ENCODE measurements around the gene KRT38.
"Not testable (repeated sequence)": the region's sequence is repeated elsewhere in the genome, so short reads cannot be mapped to it uniquely, and the experiment has no call there.

The KRT38 gene

DNA sequence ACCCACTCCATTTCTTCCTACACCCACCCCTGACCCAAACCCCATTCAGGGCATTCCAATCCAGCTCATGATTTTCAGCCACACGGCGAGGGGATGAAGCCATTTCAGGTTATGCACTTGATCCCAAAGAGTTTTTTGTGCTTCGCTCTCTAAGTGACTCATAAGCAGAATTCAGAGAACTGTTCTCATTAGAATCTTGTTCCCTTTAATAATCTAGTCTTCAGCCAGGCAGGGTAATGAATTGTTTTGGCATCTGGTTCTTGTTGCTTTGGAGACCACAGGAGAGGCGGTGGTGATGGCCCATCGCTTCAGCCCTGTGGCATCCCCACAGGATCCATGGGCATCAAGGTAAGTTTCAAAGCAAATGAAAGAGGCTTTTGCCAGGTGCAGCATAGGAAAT lies 38.6 kb downstream of the KRT38 start:
- no peaks in the 10 kb centered on the region for H3K9me3 ChIP-seq (ENCODE audit: control insufficient read depth in 2 of 2, low read length in 2 of 2)
- H3K4me3 ChIP-seq (ENCODE audit: low read length in 2 of 2), result no peak overlapping the region
- no peak overlapping the region for H3K9ac ChIP-seq (ENCODE audit: low read depth in 1 of 2, low read length in 2 of 2)
- no peak overlapping the region for H3K27ac ChIP-seq (ENCODE audit: low read depth in 2 of 2, low read length in 2 of 2)
- no peaks in the 10 kb centered on the region for H3K4me1 ChIP-seq (ENCODE audit: control insufficient read depth in 2 of 2, insufficient read depth in 2 of 2, low read length in 2 of 2)
- H3K36me3 ChIP-seq (ENCODE audit: control insufficient read depth in 2 of 2, insufficient read depth in 2 of 2, low read length in 2 of 2), result no peaks in the 10 kb centered on the region
- no peaks in the 10 kb centered on the region for H3K27me3 ChIP-seq (ENCODE audit: control insufficient read depth in 2 of 2, insufficient read depth in 2 of 2, low read length in 2 of 2)

DNA sequence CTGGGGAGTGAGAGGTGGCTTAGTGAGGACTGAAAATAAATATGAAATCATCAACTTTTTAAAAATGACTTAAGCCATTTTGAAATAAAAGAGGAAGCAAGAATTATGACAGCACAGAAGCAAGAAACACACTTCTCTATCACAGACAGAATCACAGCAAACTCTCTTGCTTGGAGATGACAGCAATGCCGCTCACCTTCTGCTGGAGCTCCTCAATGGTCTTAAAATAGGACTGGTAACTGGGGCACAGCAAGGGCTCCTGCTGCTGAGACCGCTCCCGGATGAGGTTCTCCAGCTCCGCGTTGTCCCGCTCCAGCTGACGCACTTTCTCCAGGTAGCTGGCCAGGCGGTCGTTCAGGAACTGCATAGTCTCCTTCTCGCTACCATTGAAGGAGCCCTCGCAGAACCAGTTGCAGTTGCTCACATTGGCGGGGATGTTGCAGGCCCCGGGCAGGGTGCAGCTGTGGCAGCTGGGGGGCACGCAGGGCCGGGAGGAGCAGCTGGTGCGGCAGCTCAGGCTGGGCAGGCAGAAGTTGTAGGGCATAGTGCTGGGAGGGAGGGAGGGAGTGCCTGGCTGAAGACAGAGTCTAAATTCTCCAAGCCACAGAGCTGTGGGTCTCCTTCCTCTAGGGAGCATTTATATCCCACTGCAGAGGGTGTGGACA lies 43.7 kb downstream of the KRT38 start, which contains the start of gene KRT31:
TSS of gene KRT31 (minus strand) at position 613 of the 665 bp plus-strand sequence. CDS start at position 544, 69 bp downstream.
- Histone ChIP-seq H3K27me3 (ENCODE audit: control insufficient read depth in 2 of 2, insufficient read depth in 2 of 2, low read length in 2 of 2) (peaks cover 0 to 3% of the 10 kb centered on the region in 2 donors), H3K27ac (ENCODE audit: low read depth in 2 of 2, low read length in 2 of 2) (no peak within 1 kb of the TSS), H3K4me1 (ENCODE audit: control insufficient read depth in 2 of 2, insufficient read depth in 2 of 2, low read length in 2 of 2) (no peaks in the 10 kb centered on the region), H3K4me3 (ENCODE audit: low read length in 2 of 2) (no peak within 1 kb of the TSS), H3K9me3 (ENCODE audit: control insufficient read depth in 2 of 2, low read length in 2 of 2) (no peaks in the 10 kb centered on the region), H3K9ac (ENCODE audit: low read depth in 1 of 2, low read length in 2 of 2) (no peak within 1 kb of the TSS), H3K36me3 (ENCODE audit: control insufficient read depth in 2 of 2, insufficient read depth in 2 of 2, low read length in 2 of 2) (no peaks in the 10 kb centered on the region)

- H3K4me1 ChIP-seq (ENCODE audit: control insufficient read depth in 2 of 2, insufficient read depth in 2 of 2, low read length in 2 of 2), result no peaks in the 10 kb centered on the region
- no peaks in the 10 kb centered on the region for H3K36me3 ChIP-seq (ENCODE audit: control insufficient read depth in 2 of 2, insufficient read depth in 2 of 2, low read length in 2 of 2)
- H3K9ac ChIP-seq (ENCODE audit: low read depth in 1 of 2, low read length in 2 of 2), result no peak overlapping the region
- no peak overlapping the region for H3K27ac ChIP-seq (ENCODE audit: low read depth in 2 of 2, low read length in 2 of 2)
- H3K9me3 ChIP-seq (ENCODE audit: control insufficient read depth in 2 of 2, low read length in 2 of 2), result no peaks in the 10 kb centered on the region
- peaks cover 0 to 3% of the 10 kb centered on the region in 2 donors for H3K27me3 ChIP-seq (ENCODE audit: control insufficient read depth in 2 of 2, insufficient read depth in 2 of 2, low read length in 2 of 2)
- H3K4me3 ChIP-seq (ENCODE audit: low read length in 2 of 2), result no peak overlapping the region
These were observed 44.4 kb downstream of the KRT38 start for GRCh38 chr17:41396340-41396739.

GRCh38 chr17:41395611-41396010 lies 45.2 kb downstream of the KRT38 start:
- Histone ChIP-seq H3K9me3 (ENCODE audit: control insufficient read depth in 2 of 2, low read length in 2 of 2) (no peaks in the 10 kb centered on the region), H3K36me3 (ENCODE audit: control insufficient read depth in 2 of 2, insufficient read depth in 2 of 2, low read length in 2 of 2) (no peaks in the 10 kb centered on the region), H3K4me3 (ENCODE audit: low read length in 2 of 2) (no peak overlapping the region), H3K27ac (ENCODE audit: low read depth in 2 of 2, low read length in 2 of 2) (no peak overlapping the region), H3K4me1 (ENCODE audit: control insufficient read depth in 2 of 2, insufficient read depth in 2 of 2, low read length in 2 of 2) (no peaks in the 10 kb centered on the region), H3K27me3 (ENCODE audit: control insufficient read depth in 2 of 2, insufficient read depth in 2 of 2, low read length in 2 of 2) (peaks cover 0 to 3% of the 10 kb centered on the region in 2 donors), H3K9ac (ENCODE audit: low read depth in 1 of 2, low read length in 2 of 2) (no peak overlapping the region)

DNA sequence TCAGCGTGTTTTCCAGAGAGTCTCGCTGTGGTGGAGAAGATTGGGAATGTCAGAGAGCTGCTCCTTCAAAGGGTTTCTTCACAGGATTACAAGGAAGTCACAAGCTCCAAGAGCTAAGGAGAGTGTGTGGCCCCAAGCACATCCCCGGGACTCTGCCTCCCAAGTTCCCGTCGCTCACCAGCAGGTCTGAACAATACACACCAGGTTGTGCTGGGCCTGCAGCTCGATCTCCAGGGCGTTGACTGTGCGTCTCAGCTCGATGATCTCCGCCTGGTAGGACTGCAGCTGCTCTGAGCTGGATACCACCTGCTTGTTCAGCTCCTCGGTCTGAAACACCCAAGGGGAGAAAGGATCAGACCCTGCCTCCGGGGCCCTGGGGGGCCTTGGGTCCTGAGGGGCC lies 45.7 kb downstream of the KRT38 start:
- not testable (repeated sequence) for H3K27me3 ChIP-seq (ENCODE audit: control insufficient read depth in 2 of 2, insufficient read depth in 2 of 2, low read length in 2 of 2); H3K36me3 ChIP-seq (ENCODE audit: control insufficient read depth in 2 of 2, insufficient read depth in 2 of 2, low read length in 2 of 2); H3K27ac ChIP-seq (ENCODE audit: low read depth in 2 of 2, low read length in 2 of 2); H3K9ac ChIP-seq (ENCODE audit: low read depth in 1 of 2, low read length in 2 of 2); H3K4me1 ChIP-seq (ENCODE audit: control insufficient read depth in 2 of 2, insufficient read depth in 2 of 2, low read length in 2 of 2); H3K4me3 ChIP-seq (ENCODE audit: low read length in 2 of 2); H3K9me3 ChIP-seq (ENCODE audit: control insufficient read depth in 2 of 2, low read length in 2 of 2)

- Histone ChIP-seq H3K4me1 (ENCODE audit: control insufficient read depth in 2 of 2, insufficient read depth in 2 of 2, low read length in 2 of 2) (no peaks in the 10 kb centered on the region), H3K36me3 (ENCODE audit: control insufficient read depth in 2 of 2, insufficient read depth in 2 of 2, low read length in 2 of 2) (no peaks in the 10 kb centered on the region), H3K27ac (ENCODE audit: low read depth in 2 of 2, low read length in 2 of 2) (no peak overlapping the region), H3K27me3 (ENCODE audit: control insufficient read depth in 2 of 2, insufficient read depth in 2 of 2, low read length in 2 of 2) (peaks cover 0 to 3% of the 10 kb centered on the region in 2 donors), H3K9me3 (ENCODE audit: control insufficient read depth in 2 of 2, low read length in 2 of 2) (no peaks in the 10 kb centered on the region), H3K9ac (ENCODE audit: low read depth in 1 of 2, low read length in 2 of 2) (no peak overlapping the region), H3K4me3 (ENCODE audit: low read length in 2 of 2) (no peak overlapping the region)
These were observed 46.4 kb downstream of the KRT38 start for GRCh38 chr17:41394254-41394996.

DNA sequence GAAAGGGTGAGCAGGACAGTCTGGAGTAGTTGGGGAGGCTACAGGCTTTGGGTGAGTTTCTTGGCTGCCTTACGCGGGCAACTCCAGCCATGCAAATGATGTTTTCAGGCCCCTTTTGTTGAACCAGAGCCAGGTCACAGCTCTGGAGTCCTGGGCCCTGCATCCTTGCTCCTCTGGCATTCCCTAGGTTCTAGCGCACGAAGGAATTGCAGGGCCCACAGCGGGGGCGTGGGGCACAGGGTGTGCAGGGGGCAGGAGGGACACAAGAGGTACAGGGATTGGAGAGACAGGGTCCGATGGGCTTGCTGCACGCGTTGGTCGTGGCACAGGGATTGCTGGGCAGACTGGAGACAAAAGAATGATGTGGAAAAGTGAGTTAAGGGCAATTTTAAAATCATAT lies 47.0 kb downstream of the KRT38 start:
- Histone ChIP-seq H3K36me3 (ENCODE audit: control insufficient read depth in 2 of 2, insufficient read depth in 2 of 2, low read length in 2 of 2) (no peaks in the 10 kb centered on the region), H3K4me3 (ENCODE audit: low read length in 2 of 2) (no peak overlapping the region), H3K9me3 (ENCODE audit: control insufficient read depth in 2 of 2, low read length in 2 of 2) (no peaks in the 10 kb centered on the region), H3K27ac (ENCODE audit: low read depth in 2 of 2, low read length in 2 of 2) (no peak overlapping the region), H3K27me3 (ENCODE audit: control insufficient read depth in 2 of 2, insufficient read depth in 2 of 2, low read length in 2 of 2) (peaks cover 0 to 3% of the 10 kb centered on the region in 2 donors), H3K4me1 (ENCODE audit: control insufficient read depth in 2 of 2, insufficient read depth in 2 of 2, low read length in 2 of 2) (no peaks in the 10 kb centered on the region), H3K9ac (ENCODE audit: low read depth in 1 of 2, low read length in 2 of 2) (no peak overlapping the region)

DNA sequence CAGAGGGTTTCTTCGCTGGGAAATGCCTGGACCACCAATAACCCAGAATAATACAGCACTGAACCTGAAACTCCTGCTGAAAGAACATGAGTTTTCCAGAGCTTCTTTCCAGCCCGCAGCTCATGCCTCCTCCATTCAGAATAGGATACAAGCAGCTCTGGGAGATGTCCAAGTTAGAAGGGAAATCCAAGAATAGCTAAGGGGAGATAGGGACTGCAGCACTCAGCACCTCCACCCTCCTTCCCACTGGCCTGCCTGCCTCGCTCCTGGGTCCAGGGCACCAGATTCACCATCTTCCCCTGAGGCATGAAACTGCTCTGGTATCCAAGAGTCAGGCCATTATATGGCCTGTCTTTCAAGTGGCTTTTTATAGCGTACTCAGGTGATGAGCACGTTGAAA lies 47.5 kb downstream of the KRT38 start:
- Histone ChIP-seq H3K27ac (ENCODE audit: low read depth in 2 of 2, low read length in 2 of 2) (no peak overlapping the region), H3K9ac (ENCODE audit: low read depth in 1 of 2, low read length in 2 of 2) (no peak overlapping the region), H3K27me3 (ENCODE audit: control insufficient read depth in 2 of 2, insufficient read depth in 2 of 2, low read length in 2 of 2) (peaks cover 0 to 3% of the 10 kb centered on the region in 2 donors), H3K9me3 (ENCODE audit: control insufficient read depth in 2 of 2, low read length in 2 of 2) (no peaks in the 10 kb centered on the region), H3K36me3 (ENCODE audit: control insufficient read depth in 2 of 2, insufficient read depth in 2 of 2, low read length in 2 of 2) (no peaks in the 10 kb centered on the region), H3K4me1 (ENCODE audit: control insufficient read depth in 2 of 2, insufficient read depth in 2 of 2, low read length in 2 of 2) (no peaks in the 10 kb centered on the region), H3K4me3 (ENCODE audit: low read length in 2 of 2) (no peak overlapping the region)

GRCh38 chr17:41392278-41392677 lies 48.5 kb downstream of the KRT38 start:
- no peaks in the 10 kb centered on the region for H3K4me1 ChIP-seq (ENCODE audit: control insufficient read depth in 2 of 2, insufficient read depth in 2 of 2, low read length in 2 of 2)
- no peaks in the 10 kb centered on the region for H3K9me3 ChIP-seq (ENCODE audit: control insufficient read depth in 2 of 2, low read length in 2 of 2)
- no peak overlapping the region for H3K4me3 ChIP-seq (ENCODE audit: low read length in 2 of 2)
- H3K9ac ChIP-seq (ENCODE audit: low read depth in 1 of 2, low read length in 2 of 2), result no peak overlapping the region
- H3K27me3 ChIP-seq (ENCODE audit: control insufficient read depth in 2 of 2, insufficient read depth in 2 of 2, low read length in 2 of 2), result peaks cover 0 to 3% of the 10 kb centered on the region in 2 donors
- H3K36me3 ChIP-seq (ENCODE audit: control insufficient read depth in 2 of 2, insufficient read depth in 2 of 2, low read length in 2 of 2), result no peaks in the 10 kb centered on the region
- H3K27ac ChIP-seq (ENCODE audit: low read depth in 2 of 2, low read length in 2 of 2), result no peak overlapping the region

- peaks cover 0 to 3% of the 10 kb centered on the region in 2 donors for H3K27me3 ChIP-seq (ENCODE audit: control insufficient read depth in 2 of 2, insufficient read depth in 2 of 2, low read length in 2 of 2)
- no peaks in the 10 kb centered on the region for H3K4me1 ChIP-seq (ENCODE audit: control insufficient read depth in 2 of 2, insufficient read depth in 2 of 2, low read length in 2 of 2)
- H3K9ac ChIP-seq (ENCODE audit: low read depth in 1 of 2, low read length in 2 of 2), result no peak overlapping the region
- H3K9me3 ChIP-seq (ENCODE audit: control insufficient read depth in 2 of 2, low read length in 2 of 2), result peaks cover 0 to 2% of the 10 kb centered on the region in 2 donors
- H3K4me3 ChIP-seq (ENCODE audit: low read length in 2 of 2), result no peak overlapping the region
- H3K36me3 ChIP-seq (ENCODE audit: control insufficient read depth in 2 of 2, insufficient read depth in 2 of 2, low read length in 2 of 2), result no peaks in the 10 kb centered on the region
- H3K27ac ChIP-seq (ENCODE audit: low read depth in 2 of 2, low read length in 2 of 2), result no peak overlapping the region
These were observed 49.2 kb downstream of the KRT38 start for GRCh38 chr17:41391535-41391934.

Measured in mucosa of rectum (tissue), 2 donors.